ENCODE data around the gene SOX15.

GRCh38 chr17:7561589-7562207, 28.2 kb downstream of the SOX15 start, which contains the start of gene SENP3:
- TF ChIP-seq CTCF (IDR thresholded peaks at IDR 0.05): no peak
- TF ChIP-seq POLR2A (IDR thresholded peaks at IDR 0.05): peak in 1 of 2 donors; percentile 61
